Left ventricle myocardium inferior (tissue), 1 donor: ENCODE measurements around the gene FTCD. TPM values are rescaled to one million over a fixed set of nuclear protein-coding genes. Genes with fewer than 3 reads are reported as not detected.

ENCODE experiments used
- DNase-seq: peaks from one replicate; pipeline ENCODE4 v3.0.0-alpha.2; 2020
- H3K27ac ChIP-seq: fragments of 200-600 bp; replicated peaks from 2 replicates; pipeline ENCODE4 v1.8.0; 2021
- H3K27me3 ChIP-seq: fragments of 200-600 bp; 2 replicates; pipeline ENCODE4 v1.8.0; 2021; ENCODE audit warnings: low read depth
- H3K36me3 ChIP-seq: fragments of 200-600 bp; 2 replicates; pipeline ENCODE4 v1.8.0; 2021
- H3K4me1 ChIP-seq: fragments of 200-600 bp; 2 replicates; pipeline ENCODE4 v1.8.0; 2021
- H3K4me3 ChIP-seq: fragments of 200-600 bp; 2 replicates; pipeline ENCODE4 v1.8.0; 2021; ENCODE audit warnings: mild to moderate bottlenecking, moderate library complexity
- H3K9me3 ChIP-seq: fragments of 200-600 bp; replicated peaks from 2 replicates; pipeline ENCODE4 v1.8.0; 2021
- CTCF ChIP-seq: fragments of 200-600 bp; IDR thresholded peaks from 2 replicates; pipeline ENCODE4 v1.8.0; 2021; ENCODE audit warnings: antibody characterized with exemption, mild to moderate bottlenecking, borderline replicate concordance
- intact Hi-C: fragments of 100-400 bp; cut with micrococcal nuclease; formaldehyde crosslinking; loops from one replicate; pipeline ENCODE4 v1.11.0; 2022
- total RNA-seq: library from RNA; stranded (reverse); fragmentation: NEBNext Ultra II Directional; extraction: Animal tissue kit (Norgen Biotek cat#: 25700); gene quantifications from one replicate; pipeline ENCODE4 v1.2.1, GENCODE V29; 2021
- donor health status: DM: no; HTN: yes; CAD: no; lungs with severe emphysema.

The FTCD gene
- total RNA-seq, 1 donor from 2014 or later, result 2.2 TPM

GRCh38 chr21:46188226-46189212 is 33.1 kb upstream of the FTCD start:
- no peaks in the 10 kb centered on the region for H3K9me3 ChIP-seq

GRCh38 chr21:46187814-46188213 is 32.4 kb upstream of the FTCD start:
- TF ChIP-seq CTCF, result no peak
- Histone ChIP-seq H3K27me3 (no peaks in the 10 kb centered on the region), H3K27ac (peak overlapping the region; percentile 96), H3K9me3 (no peaks in the 10 kb centered on the region), H3K4me1 (peaks cover 69% of the 10 kb centered on the region), H3K36me3 (peaks cover 24% of the 10 kb centered on the region), H3K4me3 (no peak overlapping the region)
- no peak for DNase-seq
- intact Hi-C loops, result no loop called here

More at GRCh38 chr21:46188226-46189212, 33.1 kb upstream of the FTCD start:
- H3K4me1 ChIP-seq, result peaks cover 65% of the 10 kb centered on the region
- DNase-seq, result peak; percentile 58
- no peak overlapping the region for H3K4me3 ChIP-seq
- no peak for TF ChIP-seq CTCF
- H3K27me3 ChIP-seq, result no peaks in the 10 kb centered on the region
- peak overlapping the region; percentile 96 for H3K27ac ChIP-seq
- intact Hi-C loops, result no loop called here
- peaks cover 28% of the 10 kb centered on the region for H3K36me3 ChIP-seq

- DNase-seq, result no peak
- H3K27ac ChIP-seq, result peak overlapping the region; percentile 96
- intact Hi-C loops, result no loop called here
Observed at GRCh38 chr21:46187261-46187660, 31.9 kb upstream of the FTCD start.

GRCh38 chr21:46185716-46186115 is 30.3 kb upstream of the FTCD start:
- TF ChIP-seq CTCF, result no peak
- Histone ChIP-seq H3K9me3 (no peaks in the 10 kb centered on the region), H3K27ac (peak overlapping the region; percentile 94), H3K36me3 (peaks cover 3% of the 10 kb centered on the region), H3K27me3 (no peaks in the 10 kb centered on the region), H3K4me3 (no peak overlapping the region), H3K4me1 (peaks cover 63% of the 10 kb centered on the region)
- no peak for DNase-seq
- intact Hi-C loops, result no loop called here

More at GRCh38 chr21:46187261-46187660, 31.9 kb upstream of the FTCD start:
- H3K4me3 ChIP-seq, result no peak overlapping the region
- TF ChIP-seq CTCF, result no peak
- H3K36me3 ChIP-seq, result peaks cover 18% of the 10 kb centered on the region
- no peaks in the 10 kb centered on the region for H3K9me3 ChIP-seq
- peaks cover 73% of the 10 kb centered on the region for H3K4me1 ChIP-seq
- H3K27me3 ChIP-seq, result no peaks in the 10 kb centered on the region

GRCh38 chr21:46184625-46185555 is 29.5 kb upstream of the FTCD start:
- H3K9me3 ChIP-seq, result no peaks in the 10 kb centered on the region
- intact Hi-C loops, result no loop called here
- H3K4me1 ChIP-seq, result peaks cover 55% of the 10 kb centered on the region
- peak overlapping the region; percentile 94 for H3K27ac ChIP-seq
- no peaks in the 10 kb centered on the region for H3K36me3 ChIP-seq
- TF ChIP-seq CTCF, result no peak
- H3K4me3 ChIP-seq, result peak overlapping the region; percentile 89
- H3K27me3 ChIP-seq, result no peaks in the 10 kb centered on the region
- peak; percentile 88 for DNase-seq
